Measurements from ENCODE around the gene SEC62.
A peak's percentile ranks its signal among the peaks of the same experiment; 100 is the strongest.
"Not testable (repeated sequence)": the region's sequence is repeated elsewhere in the genome, so short reads cannot be mapped to it uniquely, and the experiment has no call there.

SEC62 gene

GRCh38 chr3:170016057-170016456 is 49.5 kb downstream of the SEC62 start:
- no peak for DNase-seq (ENCODE audit: low spot score)

GRCh38 chr3:170019306-170019705 is 52.7 kb downstream of the SEC62 start:
- not testable (repeated sequence) for DNase-seq (ENCODE audit: low spot score)

- DNase-seq (ENCODE audit: low spot score), result no peak
Measured at GRCh38 chr3:170021083-170021482, 54.5 kb downstream of the SEC62 start.

- DNase-seq (ENCODE audit: low spot score), result no peak
Measured at GRCh38 chr3:170022336-170022735, 55.7 kb downstream of the SEC62 start.

GRCh38 chr3:170023165-170023564 is 56.6 kb downstream of the SEC62 start:
- no peak for DNase-seq (ENCODE audit: low spot score)

- DNase-seq (ENCODE audit: low spot score), result no peak
Measured at GRCh38 chr3:170024581-170024980, 58.0 kb downstream of the SEC62 start.

- DNase-seq (ENCODE audit: low spot score), result no peak
Measured at GRCh38 chr3:170027233-170028102, 60.9 kb downstream of the SEC62 start.

GRCh38 chr3:170033489-170033888 is 66.9 kb downstream of the SEC62 start:
- DNase-seq (ENCODE audit: low spot score), result no peak

GRCh38 chr3:170037463-170038433 is 71.1 kb downstream of the SEC62 start, which contains the start of gene GPR160:
Gene GPR160 (plus strand): TSS chr3:170037995. CDS start chr3:170083973, 45,978 bp downstream.
- peak; percentile 86 for DNase-seq (ENCODE audit: low spot score)

- DNase-seq (ENCODE audit: low spot score), result no peak
Measured at GRCh38 chr3:170038434-170039110, 72.0 kb downstream of the SEC62 start.

GRCh38 chr3:170040418-170040817 is 73.8 kb downstream of the SEC62 start:
- DNase-seq (ENCODE audit: low spot score), result no peak

GRCh38 chr3:170043506-170043905 is 76.9 kb downstream of the SEC62 start:
- DNase-seq (ENCODE audit: low spot score), result no peak

- DNase-seq (ENCODE audit: low spot score), result no peak
Measured at GRCh38 chr3:170044271-170044670, 77.7 kb downstream of the SEC62 start.

- no peak for DNase-seq (ENCODE audit: low spot score)
Measured at GRCh38 chr3:170044795-170045244, 78.2 kb downstream of the SEC62 start.

GRCh38 chr3:170046269-170047132 is 79.9 kb downstream of the SEC62 start:
- no peak for DNase-seq (ENCODE audit: low spot score)

GRCh38 chr3:170047133-170047404 is 80.5 kb downstream of the SEC62 start:
- no peak for DNase-seq (ENCODE audit: low spot score)

Measured in HuH-7 (cell line).